HUES6 (cell line): ENCODE results near the gene EXOC6B.
"Not testable (repeated sequence)": the region's sequence is repeated elsewhere in the genome, so short reads cannot be mapped to it uniquely, and the experiment has no call there.

Experiments
- H3K27ac ChIP-seq: 2 replicates; pipeline ENCODE4 v1.7.0; 2013; ENCODE audit warnings: low read depth, mild to moderate bottlenecking, low read length, inconsistent platforms
- H3K27me3 ChIP-seq: 2 replicates; pipeline ENCODE4 v1.6.1; 2013; ENCODE audit warnings: low read length; ENCODE audit not compliant: control insufficient read depth, insufficient read depth
- H3K36me3 ChIP-seq: 2 replicates; pipeline ENCODE4 v1.6.1; 2013; ENCODE audit warnings: low read length; ENCODE audit not compliant: control insufficient read depth, insufficient read depth
- H3K4me1 ChIP-seq: 2 replicates; pipeline ENCODE4 v1.6.1; 2013; ENCODE audit warnings: low read length; ENCODE audit not compliant: control insufficient read depth, insufficient read depth
- H3K4me3 ChIP-seq: 2 replicates; pipeline ENCODE4 v1.5.1; 2013; ENCODE audit warnings: low read depth, low read length
- H3K9ac ChIP-seq: one replicate; pipeline ENCODE4 v1.6.1; 2013; ENCODE audit warnings: mild to moderate bottlenecking, low read length
- H3K9me3 ChIP-seq: 2 replicates; pipeline ENCODE4 v1.6.1; 2013; ENCODE audit warnings: low read depth, low read length; ENCODE audit not compliant: control insufficient read depth, insufficient read depth

Gene EXOC6B

GRCh38 chr2:72439892-72440291 is 385.9 kb downstream of the EXOC6B start:
- Histone ChIP-seq H3K36me3 (no peaks in the 10 kb centered on the region), H3K4me1 (no peaks in the 10 kb centered on the region), H3K27me3 (no peaks in the 10 kb centered on the region), H3K27ac (no peak overlapping the region), H3K9me3 (peaks cover 13% of the 10 kb centered on the region), H3K4me3 (no peak overlapping the region), H3K9ac (no peak overlapping the region)

- Histone ChIP-seq H3K4me3 (no peak overlapping the region), H3K4me1 (no peaks in the 10 kb centered on the region), H3K27me3 (no peaks in the 10 kb centered on the region), H3K9ac (no peak overlapping the region), H3K27ac (no peak overlapping the region), H3K36me3 (no peaks in the 10 kb centered on the region), H3K9me3 (no peaks in the 10 kb centered on the region)
Measured at GRCh38 chr2:72438364-72438763, 387.5 kb downstream of the EXOC6B start.

GRCh38 chr2:72431737-72432136 is 394.1 kb downstream of the EXOC6B start:
- no peak overlapping the region for H3K9ac ChIP-seq
- no peaks in the 10 kb centered on the region for H3K36me3 ChIP-seq
- H3K4me3 ChIP-seq: no peak overlapping the region
- no peak overlapping the region for H3K27ac ChIP-seq
- no peaks in the 10 kb centered on the region for H3K27me3 ChIP-seq
- no peaks in the 10 kb centered on the region for H3K9me3 ChIP-seq
- H3K4me1 ChIP-seq: no peaks in the 10 kb centered on the region

GRCh38 chr2:72427022-72427861 is 398.6 kb downstream of the EXOC6B start:
- Histone ChIP-seq H3K27ac (0 out of 2 replicates have a peak overlapping the region, but pooled peaks have one; percentile 41), H3K36me3 (no peaks in the 10 kb centered on the region), H3K9me3 (no peaks in the 10 kb centered on the region), H3K4me1 (no peaks in the 10 kb centered on the region), H3K9ac (no peak overlapping the region), H3K4me3 (no peak overlapping the region), H3K27me3 (no peaks in the 10 kb centered on the region)

GRCh38 chr2:72425996-72426395 is 399.8 kb downstream of the EXOC6B start:
- Histone ChIP-seq H3K4me1 (no peaks in the 10 kb centered on the region), H3K36me3 (no peaks in the 10 kb centered on the region), H3K27ac (no peak overlapping the region), H3K9ac (no peak overlapping the region), H3K27me3 (no peaks in the 10 kb centered on the region), H3K9me3 (no peaks in the 10 kb centered on the region), H3K4me3 (no peak overlapping the region)

- Histone ChIP-seq H3K27ac (no peak overlapping the region), H3K27me3 (no peaks in the 10 kb centered on the region), H3K4me3 (no peak overlapping the region), H3K4me1 (no peaks in the 10 kb centered on the region), H3K36me3 (no peaks in the 10 kb centered on the region), H3K9ac (no peak overlapping the region), H3K9me3 (peaks cover 4% of the 10 kb centered on the region; the same call in 1 of the 2 replicates)
Measured at GRCh38 chr2:72423756-72424155, 402.1 kb downstream of the EXOC6B start.

- not testable (repeated sequence) for H3K4me1 ChIP-seq, H3K9me3 ChIP-seq, H3K27me3 ChIP-seq, H3K4me3 ChIP-seq, H3K9ac ChIP-seq, H3K27ac ChIP-seq, H3K36me3 ChIP-seq
Measured at GRCh38 chr2:72421771-72422379, 404.0 kb downstream of the EXOC6B start.

- Histone ChIP-seq H3K4me1 (no peaks in the 10 kb centered on the region), H3K9me3 (peaks cover 4% of the 10 kb centered on the region; the same call in 1 of the 2 replicates), H3K9ac (no peak overlapping the region), H3K27me3 (no peaks in the 10 kb centered on the region), H3K4me3 (no peak overlapping the region), H3K27ac (no peak overlapping the region), H3K36me3 (no peaks in the 10 kb centered on the region)
Measured at GRCh38 chr2:72415781-72416475, 409.9 kb downstream of the EXOC6B start.

- H3K9me3 ChIP-seq: 0 out of 2 replicates have a peak, but pooled peaks cover under 1% of the 10 kb centered on the region
- H3K4me3 ChIP-seq: no peak overlapping the region
- H3K9ac ChIP-seq: no peak overlapping the region
Measured at GRCh38 chr2:72415241-72415661, 410.6 kb downstream of the EXOC6B start.

GRCh38 chr2:72414137-72414760 is 411.6 kb downstream of the EXOC6B start:
- Histone ChIP-seq H3K27me3 (no peaks in the 10 kb centered on the region), H3K36me3 (no peaks in the 10 kb centered on the region), H3K27ac (no peak overlapping the region)

More at GRCh38 chr2:72415241-72415661, 410.6 kb downstream of the EXOC6B start:
- H3K4me1 ChIP-seq: no peaks in the 10 kb centered on the region
- no peaks in the 10 kb centered on the region for H3K36me3 ChIP-seq
- H3K27ac ChIP-seq: no peak overlapping the region
- no peaks in the 10 kb centered on the region for H3K27me3 ChIP-seq

More at GRCh38 chr2:72414137-72414760, 411.6 kb downstream of the EXOC6B start:
- H3K9me3 ChIP-seq: no peaks in the 10 kb centered on the region
- H3K9ac ChIP-seq: no peak overlapping the region
- H3K4me1 ChIP-seq: no peaks in the 10 kb centered on the region
- H3K4me3 ChIP-seq: no peak overlapping the region
